GM12878 (cell line): ENCODE results near the gene NPIPB6. TPM values are rescaled to one million over a fixed set of nuclear protein-coding genes. Genes with fewer than 3 reads are reported as not detected.
A peak's percentile ranks its signal among the peaks of the same experiment; 100 is the strongest.

Experiments used
- ATAC-seq: fragments of 200-7000 bp; cut with Tn5 transposase; 3 replicates; pipeline ENCODE4 v1.9.1; 2020; ENCODE audit warnings: mild to moderate bottlenecking, moderate library complexity
- BruUV-seq: library from RNA; stranded (reverse); fragments of 400-500 nt; replicated peaks from 2 replicates; lab custom pipeline; 2021; lab: Mats Ljungman, UMichigan
- CTCF ChIA-PET: fragments of 300-600 bp; sonication (Branson Sonifier 250); formaldehyde crosslinking; extraction: SDS; loops from one replicate; lab custom pipeline; 2021; ENCODE audit warnings: inconsistent platforms; lab: Yijun Ruan, JAX
- POLR2A ChIA-PET: fragments of 350-600 bp; formaldehyde crosslinking; extraction: SDS; loops from one replicate; lab custom pipeline; 2021; ENCODE audit warnings: inconsistent platforms; lab: Charles Lee
- RAD21 ChIA-PET: fragments of 300-600 bp; sonication (Branson Sonifier 250); formaldehyde crosslinking; loops from one replicate; lab custom pipeline; 2023; ENCODE audit warnings: antibody characterized with exemption; ENCODE audit not compliant: unreplicated experiment; lab: Charles Lee
- SMC1A ChIA-PET: fragments of 300-600 bp; sonication (Branson Sonifier 250); formaldehyde crosslinking; loops from one replicate; lab custom pipeline; 2023; ENCODE audit not compliant: unreplicated experiment, uncharacterized antibody; lab: Charles Lee
- DNase-seq: peaks from one replicate; pipeline ENCODE4 v3.0.0-alpha.2; 2011; ENCODE audit warnings: low read depth, low spot score
- FAIRE-seq: peaks from 3 replicates; lab custom pipeline; 2011; peaks lifted over from hg19 to GRCh38; lab: Jason Lieb, UNC
- H2AFZ ChIP-seq: 2 replicates; pipeline ENCODE4 v1.6.0; 2011; ENCODE audit warnings: low read depth, low read length, control low read depth; ENCODE audit not compliant: control insufficient read depth
- H3K27ac ChIP-seq: 2 replicates; pipeline ENCODE4 v1.5.1; 2011; ENCODE audit warnings: control low read depth; ENCODE audit not compliant: control insufficient read depth, insufficient read depth
- H3K27me3 ChIP-seq, 2 experiments: replicated peaks in 1 of 2; 2 replicates each; pipeline versions ENCODE4 v1.6.0 to v1.6.1; 2011; ENCODE audit warnings: low read length in 1 of 2; ENCODE audit not compliant: control insufficient read depth in 2 of 2, insufficient read depth in 2 of 2
- H3K36me3 ChIP-seq, 2 experiments: 2 replicates each; pipeline ENCODE4 v1.5.1; 2011; ENCODE audit warnings: low read length in 1 of 2; ENCODE audit not compliant: control insufficient read depth in 2 of 2, insufficient read depth in 2 of 2
- H3K4me1 ChIP-seq: 2 replicates; pipeline ENCODE4 v1.6.1; 2011; ENCODE audit warnings: mild to moderate bottlenecking, low read length, moderate library complexity, mixed read lengths; ENCODE audit not compliant: control insufficient read depth, insufficient read depth
- H3K4me2 ChIP-seq: 2 replicates; pipeline ENCODE4 v1.6.0; 2011; ENCODE audit warnings: control low read depth; ENCODE audit not compliant: control insufficient read depth, insufficient read depth
- H3K4me3 ChIP-seq: fragments of 200-600 bp; sonication (generic); 2 replicates; pipeline ENCODE4 v1.5.1; 2016
- H3K79me2 ChIP-seq: 2 replicates; pipeline ENCODE4 v1.6.0; 2011; ENCODE audit warnings: low read length; ENCODE audit not compliant: control insufficient read depth, insufficient read depth
- H3K9ac ChIP-seq: 2 replicates; pipeline ENCODE4 v1.8.0; 2011; ENCODE audit warnings: low read length, control low read depth, mixed read lengths; ENCODE audit not compliant: control insufficient read depth, insufficient read depth
- H3K9me3 ChIP-seq: replicated peaks from 3 replicates; pipeline ENCODE4 v1.5.1; 2011; ENCODE audit warnings: mild to moderate bottlenecking, low read length; ENCODE audit not compliant: control insufficient read depth, insufficient read depth
- H4K20me1 ChIP-seq: 2 replicates; pipeline ENCODE4 v1.6.0; 2011; ENCODE audit not compliant: control insufficient read depth, insufficient read depth
- PKNOX1 ChIP-seq: fragments of 450-650 bp; IDR thresholded peaks from 2 replicates; pipeline ENCODE4 v1.6.1; 2016; ENCODE audit warnings: mild to moderate bottlenecking
- RBBP5 ChIP-seq: fragments of 200-600 bp; sonication (generic); conservative IDR thresholded peaks from 2 replicates; pipeline ENCODE4 v1.6.1; 2016
- REST ChIP-seq: IDR thresholded peaks from 2 replicates; pipeline ENCODE4 v1.6.1; 2012; ENCODE audit warnings: mild to moderate bottlenecking, low read depth, low read length
- ZBTB40 ChIP-seq: fragments of 450-650 bp; IDR thresholded peaks from 2 replicates; pipeline ENCODE4 v1.6.1; 2016; ENCODE audit warnings: mild to moderate bottlenecking, moderate library complexity, borderline replicate concordance
- WGBS: methylation state at CpG from one replicate; pipeline ENCODE4 v1.1.6; 2016; ENCODE audit warnings: low lambda C conversion rate; ENCODE audit not compliant: insufficient replicate concordance, insufficient coverage; ENCODE audit errors: missing lambda C conversion rate; 5-methylcytosine and 5-hydroxymethylcytosine counted together
- in situ Hi-C: fragments of 300-500 bp; cut with MboI; formaldehyde crosslinking; loops from 9 replicates; pipeline ENCODE4 v1.14.3; 2018; ENCODE audit warnings: mixed read lengths
- intact Hi-C: fragments of 100-400 bp; cut with micrococcal nuclease; formaldehyde crosslinking; loops from one replicate; pipeline ENCODE4 v1.14.2; 2022; ENCODE audit not compliant: unreplicated experiment
- polyA plus RNA-seq, 11 experiments: library from polyadenylated mRNA; depleted of rRNA in 4 of 11; unstranded in 6 of 11; stranded (reverse) in 5 of 11; fragments of >200 nt; fragmentation: Nextera tagmentation in 4 of 11; fragmentation: Illumina TruSeq in 1 of 11; extraction: Ambion mirVana in 4 of 11; extraction: Trizol in 1 of 11; gene quantifications; 1 replicate in 1 of 11; 2 replicates in 10 of 11; pipeline versions ENCODE4 v1.2.1 to v1.2.3, GENCODE V29; 2011 to 2016; ENCODE audit warnings: inconsistent platforms in 2 of 11, missing spikeins in 2 of 11, low read depth in 1 of 11
- total RNA-seq, 4 experiments: library from RNA; depleted of rRNA in 3 of 4; stranded (reverse); fragments of >200 nt in 3 of 4; fragmentation: Illumina TruSeq in 1 of 4; extraction: Trizol in 1 of 4; gene quantifications; 2 replicates each; pipeline versions ENCODE4 v1.2.1 to v1.2.3, GENCODE V29; 2013 to 2021

The NPIPB6 gene
- total and polyA plus RNA-seq, 10 of the 15 experiments (the other 5 are each of a cell fraction or from before 2014, with no cell fraction given): 0.24 to 0.76 (median 0.44) TPM; not detected in 5

GRCh38 chr16:28304214-28304613 lies 59.1 kb downstream of the NPIPB6 start:
- Histone ChIP-seq H3K9me3 (no peaks in the 10 kb centered on the region), H3K4me3 (no peak overlapping the region), H4K20me1 (no peaks in the 10 kb centered on the region), H3K27me3 (peaks cover 0 to 4% of the 10 kb centered on the region in 2 experiments; a peak in 3 of 4 replicates)
- BruUV-seq: no TSS peak
- POLR2A ChIA-PET: no interaction called here
- no peak for FAIRE-seq
- TF ChIP-seq REST (peak; percentile 89), RBBP5 (no peak), ZBTB40 (no peak), PKNOX1 (peak; percentile 60)
- TF ChIP-seq, all 136 proteins: peak for 2
- SMC1A ChIA-PET: no interaction called here
- DNase-seq (no peak), ATAC-seq (peak; percentile 37; the same call in 1 of the 3 replicates)
- no peak overlapping the region for H2AFZ ChIP-seq
- no peak overlapping the region for H3K27ac ChIP-seq
- no peak overlapping the region for H3K9ac ChIP-seq
- no peaks in the 10 kb centered on the region for H3K36me3 ChIP-seq
- in situ Hi-C loops: no loop called here
- WGBS: 42% methylated on average over 8 of the region's 8 CpGs
- no peaks in the 10 kb centered on the region for H3K4me1 ChIP-seq
- no peak overlapping the region for H3K4me2 ChIP-seq
- H3K79me2 ChIP-seq: no peaks in the 10 kb centered on the region
- CTCF ChIA-PET: no interaction called here
- RAD21 ChIA-PET: no interaction called here
- intact Hi-C loops: no loop called here
